ENCODE results near the gene PDE11A.
A peak's percentile ranks its signal among the peaks of the same experiment; 100 is the strongest.

Gene PDE11A

GRCh38 chr2:177758591-177759371 lies 313.8 kb downstream of the PDE11A start:
- DNase-seq (ENCODE audit: low read depth) = peak; percentile 23

- DNase-seq (ENCODE audit: low read depth) = no peak
These were observed 316.2 kb downstream of the PDE11A start for GRCh38 chr2:177756336-177756735.

DNA sequence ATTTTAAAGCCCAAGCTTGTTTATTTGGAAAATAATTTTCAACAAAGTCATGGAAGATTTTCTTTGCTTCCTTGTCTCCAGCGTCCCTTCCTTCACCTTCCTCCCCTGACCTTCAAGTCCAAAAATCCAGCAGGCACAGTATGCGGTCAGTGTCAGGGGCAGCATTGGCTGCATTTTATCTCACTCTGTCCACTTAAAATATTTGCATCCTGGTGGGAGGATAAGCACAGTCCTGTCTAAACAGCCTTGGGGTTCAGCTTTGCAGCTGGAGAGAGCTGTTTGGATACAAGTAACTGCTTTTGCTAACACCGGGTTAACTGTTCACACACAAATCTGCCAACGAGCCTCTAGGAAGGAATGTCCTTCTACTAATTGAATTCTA lies 318.1 kb downstream of the PDE11A start:
- no peak for DNase-seq (ENCODE audit: low read depth)

DNA sequence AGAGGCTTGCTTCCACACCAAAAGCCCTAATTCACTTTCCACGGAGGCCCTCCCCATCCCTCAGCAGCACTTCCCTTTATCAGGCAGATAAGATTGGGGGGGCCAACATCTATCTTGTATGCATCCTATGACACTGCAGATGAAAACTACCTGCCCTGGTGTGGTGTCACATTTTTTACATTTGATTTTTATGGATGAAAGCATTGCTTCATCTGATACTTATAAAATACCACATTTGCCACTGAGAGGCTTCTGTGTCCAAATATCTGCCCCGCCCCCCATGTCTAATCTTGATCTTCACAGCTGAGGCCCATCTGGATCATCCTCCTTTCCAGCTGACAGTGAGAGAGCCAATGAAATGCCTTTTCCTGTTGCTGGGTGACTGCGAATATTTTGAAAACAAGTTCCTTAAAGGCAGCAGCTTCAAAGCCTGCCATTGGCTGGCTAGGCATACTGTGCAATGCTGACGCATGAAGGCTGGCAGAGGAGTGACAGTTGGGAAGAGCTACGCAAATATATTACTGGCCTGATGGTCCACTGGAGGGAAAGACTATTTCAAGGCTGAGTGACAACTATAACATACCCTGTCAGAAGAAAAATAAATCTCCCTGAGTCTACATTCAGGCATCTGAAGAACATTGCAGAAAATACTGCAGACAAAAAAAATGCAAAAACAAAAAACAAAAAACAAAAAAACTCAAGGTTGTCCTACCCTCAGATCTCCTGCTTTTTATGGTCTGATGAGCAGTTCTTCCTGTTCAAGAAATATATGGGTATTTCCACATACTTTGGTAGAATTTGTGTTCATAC lies 318.7 kb downstream of the PDE11A start:
- DNase-seq (ENCODE audit: low read depth) = peak; percentile 81

DNA sequence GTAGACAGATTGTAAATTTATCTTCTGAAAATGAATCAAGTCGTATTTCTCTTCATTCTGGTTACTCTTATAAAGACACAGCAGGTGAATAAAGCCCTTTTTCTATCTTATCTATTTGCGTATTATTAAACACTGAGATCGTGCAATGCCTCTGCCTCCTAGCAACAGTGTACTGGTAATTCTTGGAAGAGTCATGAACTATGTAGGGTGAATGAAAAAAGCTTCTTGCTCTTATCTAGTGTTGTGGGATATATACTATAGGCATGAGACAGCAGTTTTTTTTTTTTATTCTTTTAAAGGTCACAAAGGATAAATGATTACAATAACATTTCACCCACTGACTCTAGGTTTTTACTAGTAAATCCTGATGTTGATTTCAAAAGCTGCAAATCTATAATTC lies 324.2 kb downstream of the PDE11A start:
- DNase-seq (ENCODE audit: low read depth) = no peak

DNA sequence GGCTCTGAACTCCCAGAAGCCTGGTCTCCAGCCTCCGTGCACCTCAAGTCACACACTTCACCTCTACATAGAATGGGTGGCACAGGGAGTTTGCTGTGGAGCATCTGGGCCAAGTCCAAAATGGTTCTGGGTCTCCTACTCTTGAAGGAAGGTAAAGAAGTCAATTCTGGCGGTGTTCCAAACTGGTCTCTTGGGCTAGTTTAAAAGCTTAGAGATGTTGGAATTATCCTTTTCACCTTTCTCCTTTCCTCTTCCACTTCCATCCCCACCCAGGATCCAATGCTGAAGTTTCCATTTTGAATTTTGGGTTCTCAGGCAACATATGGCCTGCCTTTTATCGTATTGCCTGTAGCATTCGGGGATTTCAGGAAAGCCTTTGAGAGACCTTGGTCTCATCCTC lies 325.2 kb downstream of the PDE11A start:
- no peak for DNase-seq (ENCODE audit: low read depth)

DNA sequence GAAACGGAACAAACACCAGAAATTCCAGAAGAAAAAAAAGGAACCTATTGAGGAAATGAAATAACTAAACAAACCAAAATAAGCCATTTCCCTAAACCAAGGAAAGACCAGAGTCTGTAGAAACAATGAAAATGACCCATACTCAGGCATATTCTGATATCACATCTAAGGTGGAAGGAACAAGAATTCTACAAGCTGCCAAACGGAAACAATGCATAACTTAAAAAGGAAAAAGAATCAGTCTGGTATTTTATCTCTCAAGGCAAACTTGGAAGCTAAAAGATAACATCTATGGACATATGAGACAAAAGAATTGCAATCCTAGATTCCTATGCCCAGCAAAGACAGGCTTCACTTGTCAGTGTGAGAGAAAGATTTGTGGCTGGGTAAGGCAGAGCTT lies 326.2 kb downstream of the PDE11A start:
- no peak for DNase-seq (ENCODE audit: low read depth)

DNA sequence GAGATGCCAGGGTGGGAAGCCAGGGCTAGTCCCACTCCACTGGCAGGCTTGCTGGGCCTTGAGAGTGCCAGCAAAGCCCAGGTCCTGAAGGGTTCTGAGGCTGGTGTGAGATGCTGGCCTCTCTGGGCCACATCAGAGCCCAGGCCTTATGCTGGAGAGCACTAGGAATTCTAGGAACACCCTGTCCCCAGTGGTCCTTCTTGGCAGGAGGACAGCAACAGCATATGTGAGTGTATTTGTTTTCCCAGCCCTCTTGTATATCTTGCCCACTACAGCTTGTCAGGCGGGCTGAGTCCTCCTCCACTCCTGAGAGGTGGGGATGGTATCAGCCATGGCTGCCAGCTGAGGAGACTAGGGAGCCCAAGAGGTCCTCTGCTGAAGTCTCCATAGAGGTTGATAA lies 327.0 kb downstream of the PDE11A start:
- DNase-seq (ENCODE audit: low read depth) = no peak

DNA sequence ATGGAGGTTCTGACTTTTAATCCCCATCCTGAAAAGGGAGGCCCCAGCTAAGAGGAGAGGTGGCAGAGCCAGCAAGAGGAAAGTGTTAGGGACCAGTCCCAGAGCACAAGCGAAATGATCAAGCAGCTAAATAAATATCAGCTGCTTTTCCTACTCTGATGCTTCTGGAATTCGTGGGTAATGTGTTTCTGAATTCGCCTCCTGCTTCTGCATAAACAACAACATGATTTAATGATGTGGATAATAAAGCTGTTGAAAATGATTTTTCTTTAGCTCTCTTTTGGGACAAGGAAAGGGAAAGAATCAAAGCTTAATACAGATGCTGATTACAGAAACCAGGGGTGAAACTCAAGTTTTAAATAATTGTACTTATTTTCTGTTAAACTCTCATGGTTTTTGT lies 329.7 kb downstream of the PDE11A start:
- no peak for DNase-seq (ENCODE audit: low read depth)

- no peak for DNase-seq (ENCODE audit: low read depth)
These were observed 330.7 kb downstream of the PDE11A start for GRCh38 chr2:177741866-177742265.

DNA sequence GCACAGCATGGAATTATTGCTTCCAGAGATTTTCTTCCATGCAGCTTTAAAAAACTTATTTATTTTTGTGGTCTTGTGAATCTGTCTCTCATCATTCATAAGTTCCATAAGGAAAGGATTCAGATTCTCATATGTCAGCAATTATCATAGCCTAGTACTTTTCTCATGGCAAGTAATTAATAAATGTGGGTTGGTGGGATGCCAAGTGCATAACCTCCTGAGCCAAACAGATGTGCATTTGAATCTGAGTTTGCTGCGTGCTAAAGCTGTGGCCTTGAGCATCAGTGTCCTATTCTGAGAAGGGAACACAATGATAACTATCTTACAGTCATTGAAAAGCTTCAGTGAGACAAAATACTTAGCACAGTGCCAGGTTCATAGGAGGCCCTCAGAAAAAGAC lies 331.9 kb downstream of the PDE11A start:
- peak; percentile 16 for DNase-seq (ENCODE audit: low read depth)

GRCh38 chr2:177738461-177739235 lies 333.9 kb downstream of the PDE11A start:
- no peak for DNase-seq (ENCODE audit: low read depth)

- no peak for DNase-seq (ENCODE audit: low read depth)
These were observed 337.2 kb downstream of the PDE11A start for GRCh38 chr2:177735318-177735803.

GRCh38 chr2:177733322-177733855 lies 339.2 kb downstream of the PDE11A start:
- DNase-seq (ENCODE audit: low read depth) = no peak

DNA sequence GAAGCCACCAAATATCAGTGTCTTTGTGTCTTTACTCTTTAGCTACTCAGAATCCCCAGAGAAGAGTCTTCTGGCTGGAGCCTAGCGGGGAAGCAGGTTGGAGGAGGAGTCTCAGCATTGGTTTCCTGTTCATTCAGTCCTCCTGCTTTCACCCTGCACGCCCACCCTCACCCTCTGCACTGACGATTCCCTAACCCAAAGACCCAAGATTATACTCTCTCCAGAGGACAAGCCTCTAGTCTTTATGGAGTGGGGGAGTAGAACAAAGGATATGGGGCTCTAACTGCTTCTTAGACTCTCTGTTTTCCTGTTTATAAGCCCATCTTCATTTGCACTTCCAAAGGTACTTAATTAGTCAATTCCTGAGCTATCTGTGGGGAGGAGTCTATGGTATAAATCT lies 341.2 kb downstream of the PDE11A start:
- no peak for DNase-seq (ENCODE audit: low read depth)

DNA sequence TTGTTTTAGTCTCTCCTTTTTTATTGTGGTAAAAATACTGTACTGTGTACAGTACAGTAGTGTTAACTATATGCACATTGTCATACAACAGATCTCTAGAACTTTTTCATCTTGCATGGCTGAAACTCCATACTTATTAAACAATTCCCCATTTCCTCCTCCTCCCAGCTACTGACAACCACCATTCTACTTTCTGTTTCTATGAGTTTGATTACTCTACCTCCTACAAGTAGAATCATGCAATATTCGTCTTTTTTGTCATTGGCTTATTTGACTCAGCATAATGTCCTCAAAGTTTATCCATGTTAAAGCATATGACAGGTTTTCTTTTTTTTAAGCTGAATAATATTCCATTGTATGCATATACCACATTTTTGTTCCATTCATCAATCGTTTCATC lies 341.8 kb downstream of the PDE11A start:
- no peak for DNase-seq (ENCODE audit: low read depth)

DNA sequence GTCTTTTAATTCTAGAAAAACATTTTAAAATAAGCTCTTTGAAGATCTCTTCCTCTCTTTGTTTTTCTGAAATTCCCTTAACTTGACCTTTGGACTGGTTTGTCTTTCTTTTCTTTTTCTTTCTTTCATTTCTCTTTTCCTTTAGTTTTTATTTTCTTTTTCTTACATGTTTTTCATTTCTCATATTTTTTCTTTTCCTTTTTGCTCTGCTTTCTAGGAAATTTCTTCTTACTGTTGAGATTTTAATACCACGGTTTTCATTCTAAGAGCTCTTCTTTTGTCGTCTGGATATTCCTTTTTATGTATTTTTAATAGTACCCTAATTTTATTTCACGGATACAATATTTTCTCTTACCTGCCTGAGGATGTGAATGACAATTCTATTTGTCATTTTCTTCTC lies 342.2 kb downstream of the PDE11A start:
- DNase-seq (ENCODE audit: low read depth) = no peak

GRCh38 chr2:177728920-177729319 lies 343.7 kb downstream of the PDE11A start:
- DNase-seq (ENCODE audit: low read depth) = no peak

- no peak for DNase-seq (ENCODE audit: low read depth)
These were observed 344.2 kb downstream of the PDE11A start for GRCh38 chr2:177728399-177728765.

DNA sequence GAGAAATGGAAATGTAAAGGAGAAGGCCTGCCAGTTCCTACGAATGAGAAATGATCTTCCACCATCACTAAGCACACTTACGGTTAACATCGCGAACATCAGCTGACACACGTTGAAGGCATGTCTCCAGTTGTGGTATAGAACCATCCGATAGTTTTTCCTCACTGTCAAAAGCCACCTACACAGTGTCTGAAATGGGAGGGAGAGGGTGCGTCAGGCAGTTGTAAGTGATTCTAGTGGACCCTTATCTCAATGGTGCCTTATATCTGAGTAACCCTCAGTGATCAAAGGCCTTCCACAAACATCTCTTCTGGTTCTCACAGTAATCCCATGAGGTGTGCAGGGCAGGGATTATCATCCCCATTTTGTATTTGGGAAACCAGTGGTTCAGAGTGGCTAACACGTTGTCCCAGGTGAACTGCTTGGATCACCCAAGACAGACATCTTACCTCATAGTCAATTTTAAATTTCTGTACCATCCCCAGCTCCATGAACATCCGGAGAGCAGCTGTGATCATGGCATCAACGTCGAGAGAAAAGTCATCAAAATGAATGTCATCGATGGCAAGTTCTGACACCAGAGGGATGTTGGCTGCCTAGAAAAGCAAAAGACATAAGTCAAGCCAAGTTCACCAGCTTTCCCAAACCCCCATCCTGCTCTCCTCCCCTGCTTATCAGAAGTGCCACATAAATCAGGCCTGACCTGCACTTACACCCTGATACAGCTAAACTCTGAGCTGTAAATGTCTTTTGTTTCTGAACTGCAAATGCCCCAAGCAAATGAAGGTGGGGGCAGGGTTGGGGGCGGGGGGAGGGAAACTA lies 344.8 kb downstream of the PDE11A start:
- DNase-seq (ENCODE audit: low read depth) = no peak

DNA sequence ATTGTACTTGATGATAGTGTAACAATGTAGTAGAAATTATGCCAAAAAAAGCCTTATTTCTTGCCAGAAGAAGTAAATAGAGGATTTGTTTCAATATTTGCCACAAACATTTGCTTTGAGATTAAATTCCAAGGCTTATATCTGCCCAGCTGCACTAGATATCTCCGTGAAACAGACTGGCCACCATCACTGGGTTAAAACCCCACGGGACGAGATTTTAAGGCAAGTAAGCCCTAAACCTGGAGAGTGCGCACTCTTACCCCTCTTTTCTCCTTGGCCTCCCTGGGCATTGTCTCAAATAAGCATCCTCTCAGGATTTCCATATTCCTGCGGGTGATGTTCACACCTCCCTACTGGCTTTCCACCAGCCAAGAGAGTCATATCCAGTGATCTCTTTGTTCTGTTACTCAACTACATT lies 345.6 kb downstream of the PDE11A start:
- DNase-seq (ENCODE audit: low read depth) = no peak
